ENCODE measurements around the gene LYPLA2. TPM values are rescaled to one million over a fixed set of nuclear protein-coding genes. Genes with fewer than 3 reads are reported as not detected.

The LYPLA2 gene
- total RNA-seq, 4 donors from 2014 or later = 4.6 to 33.5 (median 20.3) TPM

Other genes starting within 250 kb of the LYPLA2 start
- gene ID3, start 231.6 kb upstream of the LYPLA2 start, total RNA-seq = 100 to 1,000 TPM in 3 of 4 donors, 10 to 100 TPM in 1; 38.4 to 652 (median 260) TPM
- gene RPL11, start 99.3 kb upstream of the LYPLA2 start, total RNA-seq = 1,000 to 10,000 TPM in 3 of 4 donors, 100 to 1,000 TPM in 1; 710 to 1,429 (median 1,220) TPM
- gene ELOA, start 47.7 kb upstream of the LYPLA2 start, total RNA-seq = 10 to 100 TPM in 3 of 4 donors, 1 to 10 TPM in 1; 9.7 to 35.7 (median 22.6) TPM
- gene PITHD1, start 12.7 kb upstream of the LYPLA2 start, total RNA-seq = 10 to 100 TPM; 27.4 to 59.0 (median 49.9) TPM
- 10 to 100 TPM; 14.1 to 16.7 (median 15.0) TPM for gene GALE, start 9.6 kb downstream of the LYPLA2 start, total RNA-seq
- gene HMGCL, start 34.3 kb downstream of the LYPLA2 start, total RNA-seq = 10 to 100 TPM; 31.0 to 46.6 (median 32.6) TPM
- 10 to 100 TPM in 3 of 4 donors, 1 to 10 TPM in 1; 1.8 to 50.0 (median 23.0) TPM for gene FUCA1, start 77.1 kb downstream of the LYPLA2 start, total RNA-seq
- under 1 TPM in 1 of 4 donors, not detected in 3; 0.14 TPM for gene CNR2, start 122.2 kb downstream of the LYPLA2 start, total RNA-seq
- gene PNRC2, start 168.7 kb downstream of the LYPLA2 start, total RNA-seq = 100 to 1,000 TPM in 3 of 4 donors, 10 to 100 TPM in 1; 44.8 to 187 (median 122) TPM
- gene SRSF10, start 189.2 kb downstream of the LYPLA2 start, total RNA-seq = 100 to 1,000 TPM; 105 to 198 (median 162) TPM